HuH-7 (cell line): ENCODE data around the gene PITPNC1.
"Not testable (repeated sequence)": the region's sequence is repeated elsewhere in the genome, so short reads cannot be mapped to it uniquely, and the experiment has no call there.

Experiments
- DNase-seq: peaks from one replicate; pipeline ENCODE4 v3.0.0; 2011; ENCODE audit warnings: low spot score

PITPNC1 gene

DNA sequence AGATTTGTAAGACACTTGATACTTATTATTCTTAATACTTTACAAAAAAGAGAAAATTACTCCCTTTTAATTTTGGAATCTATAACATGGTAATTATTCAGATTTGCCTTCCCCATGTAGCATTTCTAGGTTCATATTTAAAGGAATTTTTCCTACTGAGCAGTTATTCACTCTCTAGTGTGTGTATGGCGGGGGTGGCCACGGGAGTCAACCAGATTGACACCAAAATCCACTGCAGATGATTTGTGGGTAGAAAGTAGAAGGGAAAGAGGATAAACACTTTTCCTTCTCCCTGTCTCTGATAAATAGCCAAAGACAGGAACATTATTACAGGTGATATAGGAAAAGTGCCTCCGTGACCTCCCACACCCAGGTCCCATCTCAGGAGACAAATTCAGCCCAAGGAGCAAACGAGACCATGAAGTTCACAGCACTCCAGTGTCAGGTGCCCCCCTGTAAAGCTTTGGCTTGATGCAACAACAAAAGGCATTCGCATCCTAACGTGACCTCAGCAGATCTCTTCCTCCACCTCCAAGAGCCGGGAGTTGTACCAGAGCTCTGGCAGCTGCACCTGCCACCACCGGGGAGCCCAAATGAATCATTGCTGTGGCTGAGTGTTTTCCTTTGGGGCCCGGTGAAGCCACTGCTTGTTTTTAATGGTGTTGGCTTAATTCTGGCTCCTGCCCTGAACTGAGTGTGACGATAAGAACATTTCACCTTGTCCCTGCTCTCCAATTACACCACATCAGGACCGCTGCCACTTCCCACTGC, 248.0 kb downstream of the PITPNC1 start:
- no peak for DNase-seq

DNA sequence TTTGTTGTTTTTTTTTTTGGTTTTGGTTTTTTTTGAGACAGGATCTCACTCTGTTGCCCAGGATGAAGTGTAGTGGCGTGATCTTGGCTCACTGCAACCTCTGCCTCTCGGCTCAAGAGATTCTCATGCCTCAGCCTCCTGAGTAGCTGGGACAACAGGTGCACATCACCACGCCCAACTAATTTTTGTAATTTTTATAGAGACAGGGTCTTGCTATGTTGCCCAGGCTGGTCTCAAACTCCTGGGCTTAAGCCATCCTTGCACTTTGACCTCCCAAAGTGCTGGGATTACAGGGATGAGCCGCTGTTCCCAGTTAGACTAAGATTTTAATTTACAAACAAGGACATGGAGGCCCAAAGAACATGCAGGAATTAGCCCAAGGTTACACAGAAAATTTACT, 248.9 kb downstream of the PITPNC1 start:
- DNase-seq, result no peak

DNA sequence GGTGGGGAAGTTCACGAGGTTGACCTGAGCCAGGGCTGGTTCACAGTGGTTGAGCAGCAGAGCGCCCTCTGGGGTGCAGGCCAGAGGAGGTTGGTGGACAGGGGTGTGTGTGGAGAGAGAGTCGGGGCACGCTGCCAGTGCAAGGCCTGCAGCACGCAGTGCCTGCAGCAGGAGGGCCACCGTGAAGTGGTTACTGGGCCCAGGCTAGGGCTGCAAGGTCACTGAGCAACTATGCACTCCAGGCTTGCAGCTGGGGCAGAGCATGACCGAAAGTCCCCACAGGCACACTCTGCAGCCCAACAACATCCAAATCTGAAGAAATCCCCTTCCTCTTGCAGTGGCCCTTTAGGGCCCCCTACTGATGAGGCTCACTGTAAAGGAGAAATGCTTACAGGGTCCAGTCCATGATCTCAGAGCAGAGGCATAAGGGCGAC, 251.5 kb downstream of the PITPNC1 start:
- DNase-seq, result no peak

DNA sequence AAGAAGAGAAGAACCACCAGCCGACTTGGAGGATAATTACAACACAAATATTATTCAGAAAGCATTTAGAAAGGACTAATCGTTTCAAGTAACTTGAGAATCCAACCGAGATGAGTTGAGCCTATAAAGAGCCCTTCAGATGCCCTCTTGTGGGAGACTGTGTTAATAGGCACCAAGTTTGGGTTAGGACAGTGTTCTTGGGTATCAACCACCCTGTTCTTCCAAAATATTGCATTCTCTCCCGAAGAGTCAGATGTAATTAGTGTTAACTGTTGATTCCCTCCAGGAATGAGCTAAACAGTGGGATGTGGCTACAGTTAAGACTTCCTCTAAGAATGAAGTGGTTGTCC, 252.9 kb downstream of the PITPNC1 start:
- DNase-seq, result no peak

- DNase-seq, result not testable (repeated sequence)
Measured at GRCh38 chr17:67630836-67631235, 253.8 kb downstream of the PITPNC1 start.

GRCh38 chr17:67632141-67632540, 255.1 kb downstream of the PITPNC1 start:
- DNase-seq, result no peak

- no peak for DNase-seq
Measured at GRCh38 chr17:67633751-67634211, 256.7 kb downstream of the PITPNC1 start.

- DNase-seq, result no peak
Measured at GRCh38 chr17:67635681-67636080, 258.6 kb downstream of the PITPNC1 start.

GRCh38 chr17:67636312-67636711, 259.2 kb downstream of the PITPNC1 start:
- no peak for DNase-seq

DNA sequence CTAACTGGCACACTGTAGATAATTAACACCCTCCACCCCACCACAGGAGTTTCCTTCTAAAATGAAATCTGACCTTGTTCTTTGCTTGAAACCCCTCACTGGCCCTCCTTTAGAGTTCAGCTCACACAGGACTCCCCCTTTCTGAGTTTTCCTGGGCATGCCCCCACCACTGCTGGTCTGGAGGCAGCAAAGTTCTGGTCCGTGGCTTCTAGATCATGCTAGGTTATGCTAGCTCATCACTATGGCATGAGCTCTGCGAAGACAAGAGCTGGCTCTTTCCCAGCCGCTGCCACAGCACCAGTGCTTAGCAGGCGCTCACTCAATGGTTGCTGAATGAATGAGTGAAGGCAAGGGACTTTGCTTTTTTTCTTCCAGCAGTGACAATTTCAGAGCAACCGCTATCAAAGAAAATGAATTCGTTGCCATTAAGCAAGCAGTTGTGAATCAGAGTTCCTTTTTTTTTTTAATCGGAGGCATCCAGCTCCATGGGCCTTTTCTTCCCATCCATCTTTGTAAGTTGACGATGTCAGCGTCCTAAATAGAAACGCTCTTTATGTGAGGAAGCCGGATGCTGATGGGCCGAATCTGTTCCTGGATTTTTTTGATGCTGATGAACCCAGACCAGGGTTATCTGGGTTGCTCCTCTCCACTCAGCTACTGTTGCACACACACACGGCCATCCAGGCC, 259.9 kb downstream of the PITPNC1 start:
- no peak for DNase-seq

DNA sequence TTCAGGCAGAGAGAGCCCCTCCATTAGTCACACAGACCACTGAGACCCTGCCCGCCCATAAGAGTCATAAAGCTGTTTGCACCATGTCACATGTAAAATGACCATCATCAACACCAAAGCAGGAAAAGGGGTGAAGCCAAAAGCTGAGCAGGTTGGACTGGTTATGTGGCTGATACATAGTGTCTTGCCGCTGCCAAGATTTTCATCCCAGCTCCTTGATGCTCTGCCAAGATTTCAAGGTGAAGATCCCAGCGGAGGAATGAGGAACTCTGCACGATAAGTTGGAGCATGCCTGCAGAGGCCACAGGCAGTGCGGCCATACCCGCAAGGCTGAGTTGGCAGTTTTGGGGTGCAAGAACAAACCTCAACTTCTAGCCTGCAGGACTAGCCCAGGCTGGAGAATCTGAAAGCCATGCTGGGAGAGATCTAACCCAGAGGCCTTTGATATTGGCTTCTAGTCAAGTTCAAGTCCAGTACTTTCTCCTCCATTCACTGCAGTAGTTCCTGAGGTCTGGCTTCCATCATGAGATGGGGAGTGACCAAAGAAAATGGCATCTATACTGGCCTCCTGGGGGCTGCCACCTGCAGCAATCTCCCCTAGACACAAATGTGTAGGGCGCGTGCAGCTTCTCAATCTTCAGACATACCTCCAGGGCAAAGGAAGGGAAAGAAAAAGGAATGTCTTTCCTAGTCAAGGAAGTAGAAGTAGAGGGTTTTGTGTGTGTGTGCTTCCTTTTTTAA, 261.0 kb downstream of the PITPNC1 start:
- no peak for DNase-seq

GRCh38 chr17:67638871-67639270, 261.8 kb downstream of the PITPNC1 start:
- DNase-seq, result no peak

DNA sequence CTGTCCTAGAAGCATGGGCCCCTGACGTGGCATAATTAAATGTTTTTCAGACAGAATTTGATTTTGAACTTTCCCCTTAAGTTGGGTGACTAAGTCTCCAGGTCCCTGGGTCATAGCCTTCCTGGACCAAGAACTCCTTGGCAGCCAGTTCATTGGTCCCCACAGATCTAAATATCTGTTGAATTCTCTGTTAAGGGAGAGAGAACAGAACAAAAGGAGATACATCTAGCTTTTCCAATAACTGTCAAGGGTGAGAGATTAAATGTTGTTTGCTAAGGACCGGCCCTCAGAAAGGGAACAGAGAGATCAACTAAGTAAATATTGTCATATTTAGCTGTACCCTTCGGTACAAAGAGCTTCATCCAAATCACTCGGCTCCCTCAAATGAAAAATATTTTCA, 262.5 kb downstream of the PITPNC1 start:
- DNase-seq, result no peak

DNA sequence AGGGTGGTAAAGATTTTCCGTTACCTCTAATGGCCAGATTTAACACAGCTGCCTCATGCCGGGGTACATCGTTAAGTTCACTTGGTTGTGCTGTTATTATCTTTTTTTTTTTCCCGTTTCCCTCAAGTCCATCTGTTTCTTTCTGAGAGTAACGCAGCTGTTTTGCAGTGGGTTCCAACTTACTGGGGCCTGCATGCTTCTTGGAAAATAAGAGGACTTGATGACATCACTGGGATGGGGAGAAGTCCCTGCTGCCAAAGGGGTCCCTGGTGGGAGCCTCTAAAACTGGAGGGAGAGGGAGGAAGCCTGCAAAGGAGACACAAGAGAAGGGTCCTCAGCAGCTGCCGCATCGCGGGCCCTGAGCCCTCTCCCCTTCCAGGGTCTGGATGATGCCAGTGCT, 262.9 kb downstream of the PITPNC1 start:
- no peak for DNase-seq

DNA sequence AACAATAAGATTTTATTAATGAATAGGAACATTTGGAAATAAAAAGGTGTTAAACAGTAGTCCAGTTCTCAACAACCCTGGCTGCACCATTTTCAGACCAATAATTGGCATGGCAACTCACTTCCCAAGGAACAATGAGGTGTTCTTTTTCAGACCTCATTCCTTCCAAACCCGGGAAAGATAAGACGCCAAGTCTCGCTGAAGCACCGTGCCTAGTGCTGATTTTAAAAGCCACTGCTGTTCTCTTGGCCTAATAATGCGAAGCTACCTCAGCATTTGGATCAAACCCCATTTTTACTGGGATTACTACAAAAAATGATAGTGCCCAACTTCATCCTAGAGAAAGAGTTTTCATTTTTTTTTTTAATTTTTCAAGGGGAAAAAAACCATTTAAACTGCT, 265.4 kb downstream of the PITPNC1 start:
- DNase-seq, result no peak

DNA sequence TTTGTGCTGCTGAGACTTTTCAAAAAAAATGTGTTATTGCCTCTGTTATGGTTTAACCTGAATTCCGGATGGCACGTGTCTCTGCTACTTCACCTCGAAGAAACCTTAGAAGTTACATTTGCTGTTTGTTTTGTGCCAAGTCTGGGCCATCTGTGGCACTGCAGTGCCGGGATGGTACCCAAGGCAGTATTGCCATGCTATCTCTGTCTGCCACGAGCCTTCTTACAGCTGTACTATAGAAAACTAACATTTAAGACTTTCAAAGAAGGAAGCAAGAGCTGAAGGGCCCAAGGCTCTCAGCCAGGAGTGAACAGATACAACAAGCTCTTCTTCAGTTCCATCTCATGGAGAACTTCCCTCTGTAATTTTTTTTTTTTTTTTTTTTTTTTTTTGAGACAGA, 267.0 kb downstream of the PITPNC1 start:
- no peak for DNase-seq

DNA sequence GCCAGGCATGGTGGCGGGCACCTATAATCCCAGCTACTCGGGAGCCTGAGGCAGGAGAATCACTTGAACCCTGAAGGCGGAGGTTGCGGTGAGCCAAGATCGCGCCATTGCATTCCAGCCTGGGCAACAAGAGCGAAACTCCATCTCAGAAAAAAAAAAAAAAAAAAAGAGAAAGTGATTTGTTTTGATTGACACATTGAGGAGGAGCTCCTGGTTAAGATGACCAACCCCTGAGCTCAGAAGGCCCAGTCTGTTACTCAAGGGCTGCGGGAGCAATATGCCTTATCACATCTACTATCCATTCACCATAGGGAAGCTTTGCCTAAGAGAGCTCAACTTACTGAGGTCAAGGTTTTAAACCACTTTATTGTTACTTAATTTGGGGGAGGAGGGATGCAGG, 268.1 kb downstream of the PITPNC1 start:
- not testable (repeated sequence) for DNase-seq

- DNase-seq, result no peak
Measured at GRCh38 chr17:67646472-67646871, 269.4 kb downstream of the PITPNC1 start.

- no peak for DNase-seq
Measured at GRCh38 chr17:67647482-67647881, 270.4 kb downstream of the PITPNC1 start.

DNA sequence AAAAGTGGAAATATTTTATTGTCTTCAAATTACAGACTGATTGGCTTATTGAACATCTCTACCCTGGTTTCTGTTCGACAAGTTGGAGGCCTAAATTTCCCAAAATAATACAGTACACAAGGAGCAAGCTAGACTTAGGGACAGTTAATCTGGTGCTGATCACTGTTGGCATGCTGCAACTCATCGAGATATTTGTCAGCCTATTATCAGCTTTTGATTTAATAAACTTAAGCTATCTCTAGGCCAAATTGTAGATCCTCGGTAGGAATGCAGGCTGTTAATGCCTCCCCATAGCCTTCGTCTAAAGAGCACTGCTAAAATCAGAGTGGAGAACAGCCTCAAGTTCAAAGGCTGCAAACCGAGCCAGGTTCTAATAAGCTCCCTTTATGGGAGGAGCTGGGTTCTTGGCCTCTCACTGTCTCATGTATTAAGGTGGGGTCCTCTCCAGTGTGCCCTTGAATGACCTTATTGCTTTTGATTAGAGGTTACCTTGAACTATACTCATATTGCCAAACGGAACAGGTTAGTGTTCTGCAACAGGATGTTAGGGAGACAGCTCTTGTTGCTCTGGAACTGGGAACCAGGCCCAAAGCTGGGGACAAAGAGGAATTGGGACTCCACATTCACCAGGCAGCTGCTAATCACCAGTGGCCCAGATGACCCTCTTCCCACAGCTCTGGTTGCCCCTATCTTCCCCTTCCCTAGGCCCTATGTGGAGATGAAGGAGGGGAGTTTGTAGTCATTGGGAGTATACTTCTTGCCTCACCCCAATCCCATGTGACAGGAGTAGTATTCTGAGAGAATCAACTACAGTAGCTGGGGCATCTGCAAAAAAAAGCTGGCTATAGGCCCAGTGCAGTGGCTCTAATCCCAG, 271.2 kb downstream of the PITPNC1 start:
- DNase-seq, result no peak

- DNase-seq, result not testable (repeated sequence)
Measured at GRCh38 chr17:67648906-67649295, 271.8 kb downstream of the PITPNC1 start.

DNA sequence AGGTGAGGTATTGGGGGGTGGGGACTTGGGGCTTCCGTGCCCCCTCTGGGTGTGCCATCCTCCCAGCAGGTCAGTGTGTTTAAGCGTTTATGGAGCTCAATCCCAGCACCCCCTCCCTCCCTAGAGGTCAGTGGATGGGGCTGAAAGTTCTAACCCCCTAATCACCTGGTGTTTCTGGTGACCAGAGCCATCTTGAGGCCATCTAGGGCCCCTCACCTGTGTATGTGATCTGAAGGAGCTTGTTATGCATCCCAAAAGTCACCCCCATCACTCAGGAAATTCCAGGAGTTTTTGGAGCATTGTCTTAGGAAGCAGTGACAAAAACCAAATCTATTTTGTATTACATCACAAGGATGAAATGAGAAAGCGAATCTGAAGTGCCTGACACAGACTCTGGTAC, 272.8 kb downstream of the PITPNC1 start:
- no peak for DNase-seq
